Measurements from ENCODE around the gene IFI27L1.

Gene IFI27L1

DNA sequence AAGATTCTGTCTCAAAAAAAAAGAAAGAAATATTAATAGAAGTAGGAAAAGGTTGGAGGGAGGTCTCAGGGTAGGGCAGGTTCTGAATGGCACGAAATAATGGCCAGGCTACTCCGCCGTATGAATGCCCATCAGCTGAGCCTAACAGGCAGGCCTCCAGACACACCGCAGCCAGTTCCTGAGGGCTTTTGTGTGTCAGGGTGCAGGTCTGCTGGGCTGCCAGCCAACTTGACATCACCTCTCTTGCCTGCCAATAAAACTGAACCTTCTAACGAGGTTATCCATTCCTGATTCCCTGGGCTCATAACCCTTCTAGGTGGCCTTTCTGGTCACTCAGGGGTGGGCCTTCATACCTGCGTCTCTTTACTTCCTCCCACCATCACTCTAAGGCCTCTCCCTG lies 32.4 kb downstream of the IFI27L1 start:
- TF ChIP-seq, protein P1, sequence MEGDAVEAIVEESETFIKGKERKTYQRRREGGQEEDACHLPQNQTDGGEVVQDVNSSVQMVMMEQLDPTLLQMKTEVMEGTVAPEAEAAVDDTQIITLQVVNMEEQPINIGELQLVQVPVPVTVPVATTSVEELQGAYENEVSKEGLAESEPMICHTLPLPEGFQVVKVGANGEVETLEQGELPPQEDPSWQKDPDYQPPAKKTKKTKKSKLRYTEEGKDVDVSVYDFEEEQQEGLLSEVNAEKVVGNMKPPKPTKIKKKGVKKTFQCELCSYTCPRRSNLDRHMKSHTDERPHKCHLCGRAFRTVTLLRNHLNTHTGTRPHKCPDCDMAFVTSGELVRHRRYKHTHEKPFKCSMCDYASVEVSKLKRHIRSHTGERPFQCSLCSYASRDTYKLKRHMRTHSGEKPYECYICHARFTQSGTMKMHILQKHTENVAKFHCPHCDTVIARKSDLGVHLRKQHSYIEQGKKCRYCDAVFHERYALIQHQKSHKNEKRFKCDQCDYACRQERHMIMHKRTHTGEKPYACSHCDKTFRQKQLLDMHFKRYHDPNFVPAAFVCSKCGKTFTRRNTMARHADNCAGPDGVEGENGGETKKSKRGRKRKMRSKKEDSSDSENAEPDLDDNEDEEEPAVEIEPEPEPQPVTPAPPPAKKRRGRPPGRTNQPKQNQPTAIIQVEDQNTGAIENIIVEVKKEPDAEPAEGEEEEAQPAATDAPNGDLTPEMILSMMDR (IDR thresholded peaks at IDR 0.05), result no peak
- H3K4me3 ChIP-seq, result no peak overlapping the region
- peak; percentile 58 for DNase-seq (ENCODE audit: low spot score)
- H3K27ac ChIP-seq, result peak overlapping the region; percentile 10 to 68

DNA sequence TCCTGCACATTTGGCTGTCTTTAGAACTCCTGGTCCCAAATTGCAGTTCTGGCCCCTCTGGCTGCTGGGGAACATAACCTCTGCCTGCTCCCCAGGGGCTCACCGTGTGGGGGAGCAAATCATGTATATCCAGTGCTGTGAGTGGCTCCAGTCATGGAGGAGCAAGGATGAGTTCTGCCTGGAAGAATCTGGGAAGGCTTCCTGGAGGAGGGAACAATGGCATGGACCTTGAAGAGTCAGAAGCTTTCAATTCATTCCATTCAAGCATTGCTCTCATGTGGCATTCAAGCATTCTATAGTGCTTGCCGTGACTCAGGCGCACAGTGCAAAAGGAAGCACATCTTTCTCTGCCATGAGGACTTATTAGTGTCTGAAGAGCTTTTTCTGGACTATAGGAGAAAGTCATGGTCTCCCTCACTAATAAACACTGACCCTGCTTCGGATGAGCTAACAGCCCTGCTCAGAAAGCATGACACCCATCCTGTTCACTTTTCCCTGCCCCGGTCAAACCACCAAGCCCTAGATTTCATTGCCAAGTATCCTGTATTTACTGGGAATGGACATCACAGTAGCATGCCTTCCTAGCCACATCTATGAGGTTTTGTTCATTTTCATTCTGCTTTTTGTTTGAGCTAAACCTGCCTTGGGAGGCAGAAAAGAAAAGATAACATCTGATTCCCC lies 32.9 kb downstream of the IFI27L1 start:
- peak; percentile 35 for DNase-seq (ENCODE audit: low spot score)
- peak overlapping the region in 1 of 2 donors; percentile 68 for H3K27ac ChIP-seq
- TF ChIP-seq, protein P1 (IDR thresholded peaks at IDR 0.05), result no peak
- peak overlapping the region; percentile 6 for H3K4me3 ChIP-seq

DNA sequence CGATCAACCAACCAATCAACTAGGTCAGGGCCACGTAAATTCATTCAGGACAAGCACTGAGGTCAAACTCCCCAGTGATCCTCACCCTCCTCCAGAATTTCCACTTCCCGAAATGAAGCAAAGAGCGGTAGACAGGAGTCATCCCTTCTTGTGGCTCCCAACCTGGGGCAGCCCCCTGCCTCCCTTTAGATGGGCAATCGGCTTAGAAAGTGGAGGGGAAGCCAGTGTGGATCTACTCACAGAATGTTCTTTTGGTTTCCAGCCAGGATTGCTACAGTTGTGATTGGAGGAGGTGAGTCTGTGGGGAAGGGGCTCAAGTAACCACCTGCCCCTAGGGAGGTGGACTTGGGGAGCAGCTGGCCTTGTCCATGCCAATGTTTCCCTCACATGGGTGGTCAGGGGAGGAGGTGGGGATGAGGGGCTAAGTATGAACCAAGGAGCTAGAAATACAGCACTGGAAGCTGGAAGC lies 33.5 kb downstream of the IFI27L1 start:
- peak overlapping the region in 1 of 2 donors; percentile 68 for H3K27ac ChIP-seq
- peak overlapping the region; percentile 6 for H3K4me3 ChIP-seq
- TF ChIP-seq, protein P1 (IDR thresholded peaks at IDR 0.05), result no peak
- peak; percentile 65 for DNase-seq (ENCODE audit: low spot score)

DNA sequence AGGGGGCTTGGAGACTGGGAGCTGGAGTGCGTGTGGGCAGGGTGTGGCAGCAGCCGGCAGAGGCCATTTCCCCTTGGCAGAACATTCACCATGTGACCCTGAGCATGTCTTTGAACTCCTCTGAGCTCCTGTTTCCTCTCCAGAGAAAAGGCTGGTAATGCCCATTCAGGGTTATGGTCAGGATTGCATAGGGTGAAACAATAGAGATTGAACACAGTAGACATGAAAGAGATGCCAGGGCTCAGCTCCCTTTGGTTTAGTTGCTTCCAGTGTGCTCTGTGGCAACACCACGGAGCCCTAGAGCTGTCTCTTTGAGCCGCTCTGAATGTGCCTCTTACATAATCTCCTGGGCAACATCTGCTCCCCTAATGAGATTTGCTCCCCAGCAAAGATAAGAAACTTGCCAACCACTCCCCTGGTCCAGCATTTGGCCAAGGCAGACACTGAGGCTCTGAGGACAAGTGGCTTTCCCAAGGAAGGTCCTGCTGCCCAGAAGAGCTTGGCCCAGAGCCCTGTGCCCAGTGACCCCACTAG lies 34.0 kb downstream of the IFI27L1 start:
- peak; percentile 67 for DNase-seq (ENCODE audit: low spot score)
- H3K27ac ChIP-seq, result peak overlapping the region in 1 of 2 donors; percentile 68
- H3K4me3 ChIP-seq, result no peak overlapping the region
- TF ChIP-seq, protein P1 (IDR thresholded peaks at IDR 0.05), result no peak

DNA sequence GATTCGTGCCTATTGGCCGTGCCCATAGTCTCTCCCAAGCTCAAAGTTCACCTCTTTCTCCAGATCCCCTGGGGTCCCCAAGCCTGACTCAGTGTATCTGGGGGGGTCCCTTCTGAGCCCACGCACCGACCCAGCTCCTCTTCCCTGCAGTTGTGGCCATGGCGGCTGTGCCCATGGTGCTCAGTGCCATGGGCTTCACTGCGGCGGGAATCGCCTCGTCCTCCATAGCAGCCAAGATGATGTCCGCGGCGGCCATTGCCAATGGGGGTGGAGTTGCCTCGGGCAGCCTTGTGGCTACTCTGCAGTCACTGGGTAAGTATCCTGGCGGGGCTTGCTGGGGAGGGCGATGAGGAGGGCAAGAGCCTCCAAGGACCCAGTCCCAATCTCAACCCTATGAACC lies 34.5 kb downstream of the IFI27L1 start:
- Histone ChIP-seq H3K4me3 (no peak overlapping the region), H3K27ac (peak overlapping the region in 1 of 2 donors; percentile 7)
- TF ChIP-seq, protein P1 (IDR thresholded peaks at IDR 0.05), result no peak
- peak; percentile 69 for DNase-seq (ENCODE audit: low spot score)

DNA sequence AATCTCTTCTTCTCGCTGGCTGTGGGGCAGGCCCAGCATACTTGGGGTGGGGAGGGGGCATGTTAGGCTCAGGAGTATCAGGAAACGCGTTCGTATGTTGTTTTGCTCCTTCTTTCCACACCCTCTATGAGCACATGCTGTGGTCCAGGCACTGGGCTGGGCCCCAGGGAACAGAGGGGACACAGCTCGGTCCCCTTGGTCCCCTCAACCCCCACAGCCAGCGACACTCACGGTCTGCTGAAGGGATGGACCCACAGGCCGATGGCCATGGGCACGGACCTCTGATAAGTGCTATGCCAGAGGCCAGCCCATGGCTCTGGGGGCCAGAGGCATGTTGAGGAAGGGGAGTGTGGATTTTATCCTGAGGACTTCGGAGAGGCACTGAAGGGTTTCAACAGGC lies 35.6 kb downstream of the IFI27L1 start:
- Histone ChIP-seq H3K27ac (no peak overlapping the region), H3K4me3 (no peak overlapping the region)
- DNase-seq (ENCODE audit: low spot score), result no peak
- TF ChIP-seq, protein P1 (IDR thresholded peaks at IDR 0.05), result no peak

DNA sequence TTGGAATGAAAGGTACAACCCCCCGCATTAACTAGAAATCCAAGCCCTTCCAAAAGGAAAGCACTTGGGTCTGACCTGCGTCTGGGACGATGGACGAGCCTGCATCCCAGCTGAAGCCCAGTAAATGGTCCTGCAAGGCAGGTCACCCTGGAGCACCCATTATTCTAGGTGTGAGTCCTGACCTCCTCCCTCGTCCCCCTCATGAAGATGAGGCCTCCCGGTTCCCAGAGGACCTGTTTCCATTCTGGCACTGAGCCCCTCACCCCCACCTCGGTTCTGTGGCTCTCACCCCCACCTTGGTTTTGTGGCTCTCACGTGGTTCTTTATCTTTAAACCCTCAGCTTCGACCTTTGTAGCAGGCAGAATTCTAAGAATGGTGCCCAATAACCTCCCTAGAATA lies 36.7 kb downstream of the IFI27L1 start:
- no peak for DNase-seq (ENCODE audit: low spot score)
- H3K4me3 ChIP-seq, result no peak overlapping the region
- TF ChIP-seq, protein P1 (IDR thresholded peaks at IDR 0.05), result no peak
- H3K27ac ChIP-seq, result no peak overlapping the region
